ENCODE data around the gene TBC1D2.
A peak's percentile ranks its signal among the peaks of the same experiment; 100 is the strongest.

The TBC1D2 gene

DNA sequence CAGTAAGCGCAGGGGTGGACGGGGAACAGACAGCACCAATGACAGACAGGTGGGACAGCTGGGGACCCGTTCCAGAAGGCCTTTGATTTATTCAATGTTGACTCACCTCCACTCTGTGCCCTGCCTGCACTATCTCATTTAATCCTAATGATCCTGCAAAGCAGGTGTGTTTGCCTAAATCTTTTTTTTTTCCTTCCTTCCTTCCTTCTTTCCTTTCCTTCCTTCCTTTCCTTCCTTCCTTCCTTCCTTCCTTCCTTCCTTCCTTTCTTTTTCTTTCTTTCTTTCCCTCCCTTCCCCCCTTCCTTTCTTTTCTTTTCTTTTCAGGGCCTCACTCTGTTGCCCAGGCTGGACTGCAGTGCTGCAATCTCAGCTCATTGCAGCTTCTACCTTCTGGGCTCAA is 45.9 kb downstream of the TBC1D2 start:
- H3K27ac Mint-ChIP-seq = no peak overlapping the region

GRCh38 chr9:98208635-98209034 is 46.8 kb downstream of the TBC1D2 start:
- Mint-ChIP-seq H3K4me3 (no peak overlapping the region), H3K9me3 (no peaks in the 10 kb centered on the region), H3K4me1 (peaks cover 2 to 5% of the 10 kb centered on the region in 2 donors), H3K36me3 (peaks cover 0 to 2% of the 10 kb centered on the region in 2 donors), H3K27me3 (no peaks in the 10 kb centered on the region), H3K27ac (no peak overlapping the region)
- ATAC-seq (replicated peaks) = no peak
- no peak for DNase-seq

More for the DNA sequence above, 45.9 kb downstream of the TBC1D2 start:
- no peak for DNase-seq
- no peak overlapping the region for H3K4me3 Mint-ChIP-seq
- ATAC-seq (replicated peaks) = no peak
- no peaks in the 10 kb centered on the region for H3K27me3 Mint-ChIP-seq
- H3K36me3 Mint-ChIP-seq = peaks cover 0 to 2% of the 10 kb centered on the region in 2 donors
- peaks cover 2 to 5% of the 10 kb centered on the region in 2 donors for H3K4me1 Mint-ChIP-seq
- no peaks in the 10 kb centered on the region for H3K9me3 Mint-ChIP-seq

- H3K27me3 Mint-ChIP-seq = no peaks in the 10 kb centered on the region
- no peaks in the 10 kb centered on the region for H3K9me3 Mint-ChIP-seq
- H3K27ac Mint-ChIP-seq = no peak overlapping the region
- peaks cover 2 to 5% of the 10 kb centered on the region in 2 donors for H3K4me1 Mint-ChIP-seq
- DNase-seq (no peak), ATAC-seq (replicated peaks) (no peak)
- no peaks in the 10 kb centered on the region for H3K36me3 Mint-ChIP-seq
- no peak overlapping the region for H3K4me3 Mint-ChIP-seq
These were observed 47.8 kb downstream of the TBC1D2 start for GRCh38 chr9:98207606-98208005.

DNA sequence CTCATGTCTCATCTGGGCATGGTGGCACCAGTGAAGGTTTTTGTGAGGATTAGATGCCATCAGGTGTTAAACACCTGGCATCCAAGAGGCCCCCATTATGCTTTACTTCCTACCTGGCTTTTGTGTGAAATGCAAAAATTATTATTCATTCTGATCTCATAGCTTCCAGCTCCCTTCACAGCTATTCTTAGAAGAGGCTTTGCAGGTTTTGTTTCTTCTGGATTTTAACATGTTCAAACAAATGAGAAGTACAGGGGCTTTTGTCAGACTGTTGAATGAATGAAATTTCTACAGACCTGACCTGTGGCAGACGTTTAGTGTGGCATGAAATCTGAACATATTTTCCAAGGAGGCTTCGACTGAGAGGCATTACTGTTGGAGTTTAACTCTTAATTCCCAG is 48.7 kb downstream of the TBC1D2 start:
- DNase-seq (no peak), ATAC-seq (replicated peaks) (no peak)
- no peaks in the 10 kb centered on the region for H3K27me3 Mint-ChIP-seq
- peaks cover 2 to 5% of the 10 kb centered on the region in 2 donors for H3K4me1 Mint-ChIP-seq
- H3K4me3 Mint-ChIP-seq = no peak overlapping the region
- no peaks in the 10 kb centered on the region for H3K9me3 Mint-ChIP-seq
- peaks cover 0 to 1% of the 10 kb centered on the region in 2 donors for H3K36me3 Mint-ChIP-seq
- no peak overlapping the region for H3K27ac Mint-ChIP-seq

- Mint-ChIP-seq H3K4me1 (peaks cover 5% of the 10 kb centered on the region in 2 donors), H3K4me3 (no peak overlapping the region), H3K9me3 (no peaks in the 10 kb centered on the region), H3K27ac (no peak overlapping the region), H3K36me3 (peaks cover 0 to 1% of the 10 kb centered on the region in 2 donors), H3K27me3 (no peaks in the 10 kb centered on the region)
- ATAC-seq (replicated peaks) (no peak), DNase-seq (no peak)
These were observed 50.8 kb downstream of the TBC1D2 start for GRCh38 chr9:98204692-98205091.

- H3K27ac Mint-ChIP-seq = peak overlapping the region; percentile 42
- H3K4me1 Mint-ChIP-seq = peaks cover 5% of the 10 kb centered on the region in 2 donors
- DNase-seq = no peak
These were observed 52.3 kb downstream of the TBC1D2 start for GRCh38 chr9:98203153-98203552.

DNA sequence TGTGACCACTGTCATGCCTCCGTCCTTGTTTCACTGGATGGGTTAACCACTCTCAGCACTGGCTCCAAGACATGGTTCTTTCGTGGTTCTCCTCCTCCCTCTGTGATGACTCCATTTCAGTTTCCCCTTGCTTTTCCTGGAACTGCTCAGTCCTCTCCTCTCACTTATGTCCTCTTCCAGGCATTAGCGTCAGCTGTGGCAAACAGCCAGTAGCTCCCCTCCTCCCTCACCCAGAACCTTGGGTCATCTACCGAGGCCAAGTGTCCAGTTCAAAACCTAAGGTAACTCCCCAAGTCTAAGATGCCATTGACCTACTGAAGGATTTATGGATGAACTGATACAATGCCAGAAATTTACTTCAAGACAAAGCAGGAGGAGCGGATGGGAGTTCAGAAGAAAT is 53.2 kb downstream of the TBC1D2 start:
- H3K36me3 Mint-ChIP-seq = peaks cover 0 to 1% of the 10 kb centered on the region in 2 donors
- H3K9me3 Mint-ChIP-seq = no peaks in the 10 kb centered on the region
- H3K4me1 Mint-ChIP-seq = peaks cover 5% of the 10 kb centered on the region in 2 donors
- DNase-seq (no peak), ATAC-seq (replicated peaks) (no peak)
- H3K27ac Mint-ChIP-seq = no peak overlapping the region
- H3K27me3 Mint-ChIP-seq = no peaks in the 10 kb centered on the region
- H3K4me3 Mint-ChIP-seq = no peak overlapping the region

More at GRCh38 chr9:98203153-98203552, 52.3 kb downstream of the TBC1D2 start:
- Mint-ChIP-seq H3K4me3 (no peak overlapping the region), H3K27me3 (no peaks in the 10 kb centered on the region), H3K36me3 (peaks cover 0 to 1% of the 10 kb centered on the region in 2 donors), H3K9me3 (no peaks in the 10 kb centered on the region)
- no peak for ATAC-seq (replicated peaks)

DNA sequence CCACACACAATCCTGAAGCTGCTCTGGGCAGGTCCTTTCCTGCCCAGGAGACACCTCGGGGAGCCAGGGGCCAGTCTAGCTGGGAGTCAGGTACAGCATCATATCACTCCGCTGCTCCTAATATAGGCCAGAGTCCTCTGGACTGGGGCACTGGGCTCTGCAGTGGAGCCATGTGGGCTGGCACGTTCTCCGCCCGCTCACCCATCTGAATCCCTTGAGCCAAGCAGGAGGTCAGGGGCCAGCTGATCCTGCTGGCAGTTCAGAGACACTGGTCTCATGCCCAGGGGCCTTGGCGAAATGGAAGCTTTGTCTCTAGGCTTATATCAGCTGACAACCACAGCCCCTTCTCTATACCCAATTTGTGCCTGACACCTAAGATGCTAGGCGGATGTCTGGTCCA is 53.7 kb downstream of the TBC1D2 start:
- ATAC-seq (replicated peaks) (no peak), DNase-seq (no peak)
- Mint-ChIP-seq H3K36me3 (peaks cover 0 to 1% of the 10 kb centered on the region in 2 donors), H3K4me3 (no peak overlapping the region), H3K4me1 (peaks cover 5% of the 10 kb centered on the region in 2 donors), H3K27ac (no peak overlapping the region), H3K9me3 (no peaks in the 10 kb centered on the region), H3K27me3 (no peaks in the 10 kb centered on the region)

GRCh38 chr9:98201102-98201501 is 54.3 kb downstream of the TBC1D2 start:
- H3K4me1 Mint-ChIP-seq = peaks cover 5% of the 10 kb centered on the region in 2 donors
- DNase-seq (no peak), ATAC-seq (replicated peaks) (peak in 1 of 2 donors; percentile 60)
- no peaks in the 10 kb centered on the region for H3K27me3 Mint-ChIP-seq
- no peaks in the 10 kb centered on the region for H3K9me3 Mint-ChIP-seq
- H3K27ac Mint-ChIP-seq = peak overlapping the region; percentile 4
- H3K4me3 Mint-ChIP-seq = no peak overlapping the region
- H3K36me3 Mint-ChIP-seq = peaks cover 0 to 1% of the 10 kb centered on the region in 2 donors

DNA sequence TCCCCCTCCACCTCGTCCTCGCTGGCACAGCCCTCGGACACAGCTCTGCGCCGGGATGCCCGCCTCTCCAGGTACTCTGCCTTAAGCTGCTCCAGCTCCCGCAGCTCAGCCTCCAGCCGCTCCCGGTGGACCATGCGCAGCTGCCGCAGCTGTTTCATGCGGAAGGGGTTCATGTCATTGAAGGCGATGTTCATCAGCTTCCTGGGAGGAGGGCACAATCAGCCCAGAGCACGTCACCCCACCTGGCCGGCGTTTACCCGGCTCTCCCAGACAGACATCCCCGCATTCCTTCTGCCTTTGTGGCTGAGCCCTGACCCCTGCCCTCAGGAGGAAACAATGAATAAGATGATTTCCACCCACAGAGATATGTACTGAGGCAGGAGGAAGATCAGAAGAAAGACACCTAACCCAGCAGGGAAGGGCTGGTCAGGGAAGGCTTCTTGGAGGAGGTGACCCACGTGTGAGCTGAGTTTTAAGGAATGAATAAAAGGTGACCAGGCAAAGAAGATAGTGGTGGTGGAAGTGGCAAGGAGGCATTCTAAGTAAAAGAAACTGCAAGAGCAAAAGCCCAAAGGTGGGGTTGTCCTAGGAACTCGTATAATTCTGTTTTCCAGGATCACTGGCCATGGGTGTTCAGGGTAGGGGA is 55.9 kb downstream of the TBC1D2 start:
- Mint-ChIP-seq H3K4me1 (peaks cover 0 to 3% of the 10 kb centered on the region in 2 donors), H3K36me3 (peaks cover 0 to 1% of the 10 kb centered on the region in 2 donors), H3K4me3 (no peak overlapping the region), H3K27me3 (peaks cover 0 to 10% of the 10 kb centered on the region in 2 donors), H3K9me3 (no peaks in the 10 kb centered on the region), H3K27ac (no peak overlapping the region)
- DNase-seq (no peak), ATAC-seq (replicated peaks) (no peak)

DNA sequence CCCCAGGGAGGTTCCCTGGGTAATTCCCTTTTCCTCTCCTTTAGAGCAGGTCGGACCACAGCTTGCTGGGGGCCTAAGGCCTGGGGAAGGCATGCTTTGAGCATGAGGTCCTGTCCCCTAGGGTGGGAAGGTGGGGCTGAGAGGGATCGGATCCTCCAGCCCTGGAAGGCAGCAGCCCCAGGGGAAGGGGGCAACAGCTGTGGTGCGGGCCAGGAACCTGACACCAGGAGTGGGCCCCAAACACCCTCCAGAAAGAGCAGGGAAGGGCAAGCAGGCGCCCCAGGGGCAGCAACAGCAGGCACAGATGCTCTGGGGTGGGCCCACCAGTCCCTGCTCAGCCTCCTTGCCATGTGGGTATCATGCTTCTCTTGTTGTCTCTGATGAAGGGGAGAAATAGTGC is 59.8 kb downstream of the TBC1D2 start:
- H3K4me1 Mint-ChIP-seq = peaks cover 4 to 12% of the 10 kb centered on the region in 2 donors
- no peak overlapping the region for H3K4me3 Mint-ChIP-seq
- no peaks in the 10 kb centered on the region for H3K9me3 Mint-ChIP-seq
- no peaks in the 10 kb centered on the region for H3K36me3 Mint-ChIP-seq
- no peak overlapping the region for H3K27ac Mint-ChIP-seq
- DNase-seq (no peak), ATAC-seq (replicated peaks) (no peak)
- peaks cover 0 to 11% of the 10 kb centered on the region in 2 donors for H3K27me3 Mint-ChIP-seq

- no peak overlapping the region for H3K27ac Mint-ChIP-seq
- no peak for DNase-seq
- H3K27me3 Mint-ChIP-seq = peaks cover 0 to 11% of the 10 kb centered on the region in 2 donors
- H3K36me3 Mint-ChIP-seq = no peaks in the 10 kb centered on the region
- peak overlapping the region; percentile 82 to 89 for H3K4me3 Mint-ChIP-seq
- no peak for ATAC-seq (replicated peaks)
- H3K9me3 Mint-ChIP-seq = no peaks in the 10 kb centered on the region
- H3K4me1 Mint-ChIP-seq = peaks cover 4 to 12% of the 10 kb centered on the region in 2 donors
These were observed 62.0 kb downstream of the TBC1D2 start for GRCh38 chr9:98193336-98193944.

- Mint-ChIP-seq H3K4me3 (peak within 1 kb of the TSS; percentile 82 to 89), H3K27ac (peak within 1 kb of the TSS; percentile 47), H3K9me3 (no peaks in the 10 kb centered on the region), H3K36me3 (no peaks in the 10 kb centered on the region), H3K27me3 (peaks cover 0 to 11% of the 10 kb centered on the region in 2 donors), H3K4me1 (peaks cover 4 to 12% of the 10 kb centered on the region in 2 donors)
- DNase-seq (peak; percentile 31), ATAC-seq (replicated peaks) (peak; percentile 81 to 83)
These were observed 62.7 kb downstream of the TBC1D2 start, which contains the start of gene CORO2A for GRCh38 chr9:98192503-98193335. Gene CORO2A (minus strand): TSS chr9:98192637. CDS start chr9:98157660, 34,977 bp downstream.

Data from stimulated activated naive B cell treated with anti-CD40 and anti-IgM and Interleukin-4, amounts not matched to agents 10 μg/mL and 1 μg/mL and 100 μg/mL, for 72 hours (primary cell).